ENCODE data around the gene COL27A1.

Gene COL27A1

DNA sequence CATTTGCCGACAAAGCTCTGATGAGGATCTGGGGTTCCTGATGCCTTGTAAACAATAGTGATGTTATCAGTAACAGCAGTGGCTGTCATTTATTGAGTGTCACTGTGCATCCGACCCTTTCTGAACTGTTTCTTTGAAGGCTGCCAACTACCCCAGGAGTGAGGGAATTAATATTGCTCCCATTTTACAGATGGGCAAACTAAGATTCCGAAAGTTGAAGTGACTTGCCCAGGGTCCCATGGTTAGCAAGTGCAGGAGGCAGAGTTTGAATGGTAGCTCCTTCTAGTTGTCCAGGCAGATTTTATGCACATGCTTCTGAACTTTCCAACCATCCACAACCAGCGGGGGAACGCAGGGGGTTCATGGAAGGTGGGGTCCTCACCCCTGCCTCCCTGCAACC is 81.9 kb downstream of the COL27A1 start:
- ATAC-seq (ENCODE audit: insufficient read depth, low read depth), result no peak
- no peak overlapping the region for H2AFZ ChIP-seq (ENCODE audit: low read depth, low read length)
- no peak overlapping the region for H3K4me2 ChIP-seq (ENCODE audit: insufficient read depth, low read length)
- H3K4me3 ChIP-seq (ENCODE audit: low read depth in 1 of 2, low read length in 2 of 2), result no peak overlapping the region
- H3K36me3 ChIP-seq (ENCODE audit: insufficient read depth, low read length), result no peaks in the 10 kb centered on the region
- TF ChIP-seq, protein P1, sequence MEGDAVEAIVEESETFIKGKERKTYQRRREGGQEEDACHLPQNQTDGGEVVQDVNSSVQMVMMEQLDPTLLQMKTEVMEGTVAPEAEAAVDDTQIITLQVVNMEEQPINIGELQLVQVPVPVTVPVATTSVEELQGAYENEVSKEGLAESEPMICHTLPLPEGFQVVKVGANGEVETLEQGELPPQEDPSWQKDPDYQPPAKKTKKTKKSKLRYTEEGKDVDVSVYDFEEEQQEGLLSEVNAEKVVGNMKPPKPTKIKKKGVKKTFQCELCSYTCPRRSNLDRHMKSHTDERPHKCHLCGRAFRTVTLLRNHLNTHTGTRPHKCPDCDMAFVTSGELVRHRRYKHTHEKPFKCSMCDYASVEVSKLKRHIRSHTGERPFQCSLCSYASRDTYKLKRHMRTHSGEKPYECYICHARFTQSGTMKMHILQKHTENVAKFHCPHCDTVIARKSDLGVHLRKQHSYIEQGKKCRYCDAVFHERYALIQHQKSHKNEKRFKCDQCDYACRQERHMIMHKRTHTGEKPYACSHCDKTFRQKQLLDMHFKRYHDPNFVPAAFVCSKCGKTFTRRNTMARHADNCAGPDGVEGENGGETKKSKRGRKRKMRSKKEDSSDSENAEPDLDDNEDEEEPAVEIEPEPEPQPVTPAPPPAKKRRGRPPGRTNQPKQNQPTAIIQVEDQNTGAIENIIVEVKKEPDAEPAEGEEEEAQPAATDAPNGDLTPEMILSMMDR (IDR thresholded peaks at IDR 0.05; ENCODE audit: borderline replicate concordance, extremely low read depth, low read length, poor library complexity, severe bottlenecking), result no peak
- no peak for TF ChIP-seq EZH2 (IDR thresholded peaks at IDR 0.05; ENCODE audit: borderline replicate concordance, low read depth, low read length, severe bottlenecking)
- H3K9ac ChIP-seq (ENCODE audit: low read depth, low read length), result no peak overlapping the region
- no peaks in the 10 kb centered on the region for H3K4me1 ChIP-seq (ENCODE audit: insufficient read depth, low read length)
- no peaks in the 10 kb centered on the region for H4K20me1 ChIP-seq (ENCODE audit: insufficient read depth, low read length)
- no peak for DNase-seq
- H3K27me3 ChIP-seq (ENCODE audit: insufficient read depth, low read length, poor library complexity), result peaks cover 10% of the 10 kb centered on the region
- no peaks in the 10 kb centered on the region for H3K9me3 ChIP-seq (ENCODE audit: insufficient read depth, low read length, severe bottlenecking)
- no peaks in the 10 kb centered on the region for H3K79me2 ChIP-seq (ENCODE audit: insufficient read depth, low read length)
- H3K27ac ChIP-seq (ENCODE audit: low read length), result no peak overlapping the region

DNA sequence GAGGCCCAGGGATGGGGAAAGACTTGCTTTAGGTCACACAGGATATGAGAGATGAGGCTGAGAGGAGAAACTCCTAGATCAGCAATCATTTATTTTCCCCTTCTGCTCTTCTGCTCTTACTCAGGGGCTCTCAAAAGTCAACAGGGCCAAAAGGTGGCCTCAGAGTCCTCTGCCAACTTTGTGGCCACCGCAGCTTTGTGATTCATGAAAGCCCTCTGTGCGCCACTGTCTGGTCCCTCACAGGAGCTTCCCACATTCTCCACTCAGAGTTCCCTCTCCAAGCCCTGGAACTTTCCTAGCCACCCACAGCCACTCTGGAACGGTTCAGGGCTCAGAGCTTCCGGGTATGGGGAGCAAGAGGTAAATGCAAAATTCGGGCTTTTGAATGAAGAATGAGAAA is 82.4 kb downstream of the COL27A1 start:
- Histone ChIP-seq H3K27me3 (ENCODE audit: insufficient read depth, low read length, poor library complexity) (peaks cover 10% of the 10 kb centered on the region), H3K9me3 (ENCODE audit: insufficient read depth, low read length, severe bottlenecking) (no peaks in the 10 kb centered on the region), H4K20me1 (ENCODE audit: insufficient read depth, low read length) (no peaks in the 10 kb centered on the region), H2AFZ (ENCODE audit: low read depth, low read length) (no peak overlapping the region), H3K27ac (ENCODE audit: low read length) (no peak overlapping the region), H3K9ac (ENCODE audit: low read depth, low read length) (no peak overlapping the region), H3K79me2 (ENCODE audit: insufficient read depth, low read length) (no peaks in the 10 kb centered on the region), H3K36me3 (ENCODE audit: insufficient read depth, low read length) (no peaks in the 10 kb centered on the region), H3K4me2 (ENCODE audit: insufficient read depth, low read length) (no peak overlapping the region), H3K4me3 (ENCODE audit: low read depth in 1 of 2, low read length in 2 of 2) (no peak overlapping the region), H3K4me1 (ENCODE audit: insufficient read depth, low read length) (no peaks in the 10 kb centered on the region)
- ATAC-seq (ENCODE audit: insufficient read depth, low read depth) (no peak), DNase-seq (no peak)
- TF ChIP-seq EZH2 (IDR thresholded peaks at IDR 0.05; ENCODE audit: borderline replicate concordance, low read depth, low read length, severe bottlenecking), result no peak
- TF ChIP-seq, protein P1 (IDR thresholded peaks at IDR 0.05; ENCODE audit: borderline replicate concordance, extremely low read depth, low read length, poor library complexity, severe bottlenecking), result no peak

DNA sequence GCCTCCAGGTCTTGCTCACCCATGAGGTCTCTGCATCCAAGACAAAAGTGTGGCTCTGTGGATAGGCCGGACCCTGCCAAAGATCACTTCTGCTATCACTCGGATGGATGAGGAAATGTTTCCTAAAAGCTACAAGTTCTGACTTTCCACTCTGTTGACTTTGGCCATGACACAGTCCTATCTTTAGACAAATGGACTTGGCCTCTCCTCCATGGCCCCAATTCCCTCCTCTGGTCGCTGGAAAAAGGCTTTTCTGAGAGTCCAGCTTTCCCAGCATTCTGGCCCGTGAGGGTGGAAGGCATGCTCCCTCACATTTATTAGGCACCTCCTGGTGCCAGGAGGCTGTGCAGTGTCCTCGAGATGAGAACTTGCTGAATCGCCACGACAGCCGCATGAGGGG is 83.1 kb downstream of the COL27A1 start:
- H4K20me1 ChIP-seq (ENCODE audit: insufficient read depth, low read length), result no peaks in the 10 kb centered on the region
- no peaks in the 10 kb centered on the region for H3K9me3 ChIP-seq (ENCODE audit: insufficient read depth, low read length, severe bottlenecking)
- H3K4me3 ChIP-seq (ENCODE audit: low read depth in 1 of 2, low read length in 2 of 2), result no peak overlapping the region
- peaks cover 10% of the 10 kb centered on the region for H3K27me3 ChIP-seq (ENCODE audit: insufficient read depth, low read length, poor library complexity)
- H3K9ac ChIP-seq (ENCODE audit: low read depth, low read length), result no peak overlapping the region
- no peak overlapping the region for H3K4me2 ChIP-seq (ENCODE audit: insufficient read depth, low read length)
- ATAC-seq (ENCODE audit: insufficient read depth, low read depth) (no peak), DNase-seq (no peak)
- no peaks in the 10 kb centered on the region for H3K79me2 ChIP-seq (ENCODE audit: insufficient read depth, low read length)
- no peaks in the 10 kb centered on the region for H3K4me1 ChIP-seq (ENCODE audit: insufficient read depth, low read length)
- no peak overlapping the region for H2AFZ ChIP-seq (ENCODE audit: low read depth, low read length)
- no peaks in the 10 kb centered on the region for H3K36me3 ChIP-seq (ENCODE audit: insufficient read depth, low read length)
- TF ChIP-seq, protein P1 (IDR thresholded peaks at IDR 0.05; ENCODE audit: borderline replicate concordance, extremely low read depth, low read length, poor library complexity, severe bottlenecking), result no peak
- TF ChIP-seq EZH2 (IDR thresholded peaks at IDR 0.05; ENCODE audit: borderline replicate concordance, low read depth, low read length, severe bottlenecking), result no peak
- H3K27ac ChIP-seq (ENCODE audit: low read length), result no peak overlapping the region
